Caco-2 (cell line): ENCODE results near the gene ZNF585A. TPM values are rescaled to one million over a fixed set of nuclear protein-coding genes. Genes with fewer than 3 reads are reported as not detected.

Source experiments
- Bru-seq: library from RNA; stranded (reverse); fragments of 400-500 nt; gene quantifications from one replicate; lab custom pipeline; 2021; lab: Mats Ljungman, UMichigan
- BruChase-seq, 2 experiments: library from RNA; stranded (reverse); fragments of 400-500 nt; gene quantifications; one replicate each; lab custom pipeline; 2021; lab: Mats Ljungman, UMichigan
- BruUV-seq: library from RNA; stranded (reverse); fragments of 400-500 nt; replicated peaks from 2 replicates; lab custom pipeline; 2021; lab: Mats Ljungman, UMichigan
- CTCF ChIA-PET: fragments of 300-600 bp; sonication (Branson Sonifier 250); formaldehyde crosslinking; loops from one replicate; lab custom pipeline; 2022; ENCODE audit warnings: antibody characterized with exemption; lab: Charles Lee
- POLR2A ChIA-PET: fragments of 300-600 bp; sonication (Branson Sonifier 250); formaldehyde crosslinking; loops from one replicate; lab custom pipeline; 2022; ENCODE audit warnings: antibody characterized with exemption; lab: Charles Lee
- DNase-seq, 2 experiments: peaks; one replicate each; pipeline versions ENCODE4 v3.0.0 to v3.0.0-alpha.2; 2020 to 2022
- H3K27me3 ChIP-seq: replicated peaks from 2 replicates; pipeline ENCODE4 v1.6.0; 2011; ENCODE audit warnings: low read length; ENCODE audit not compliant: control insufficient read depth, insufficient read depth
- H3K36me3 ChIP-seq: 2 replicates; pipeline ENCODE4 v1.5.1; 2011; ENCODE audit warnings: low read length; ENCODE audit not compliant: control insufficient read depth, insufficient read depth
- H3K4me1 ChIP-seq: fragments of 250-450 bp; sonication (Bioruptor Pico); 2 replicates; pipeline ENCODE4 v1.5.1; 2020; ENCODE audit warnings: mild to moderate bottlenecking
- H3K4me3 ChIP-seq: 2 replicates; pipeline ENCODE4 v1.5.1; 2011; ENCODE audit warnings: low read depth, mild to moderate bottlenecking, control low read depth, low read length
- H3K9me3 ChIP-seq: fragments of 250-450 bp; sonication (Bioruptor Pico); 2 replicates; pipeline ENCODE4 v1.5.1; 2020; ENCODE audit warnings: mild to moderate bottlenecking, moderate library complexity
- H3K27ac Mint-ChIP-seq: one replicate; pipeline ENCODE4 v1.8.0; 2022; ENCODE audit warnings: mixed read lengths; ENCODE audit not compliant: unreplicated experiment
- H3K27me3 Mint-ChIP-seq: one replicate; pipeline ENCODE4 v1.8.0; 2022; ENCODE audit warnings: mixed read lengths; ENCODE audit not compliant: insufficient read depth, unreplicated experiment
- H3K36me3 Mint-ChIP-seq: one replicate; pipeline ENCODE4 v1.8.0; 2022; ENCODE audit warnings: mild to moderate bottlenecking, mixed read lengths; ENCODE audit not compliant: insufficient read depth, unreplicated experiment
- H3K4me1 Mint-ChIP-seq: one replicate; pipeline ENCODE4 v1.8.0; 2022; ENCODE audit warnings: low read depth, mixed read lengths; ENCODE audit not compliant: unreplicated experiment
- H3K4me3 Mint-ChIP-seq: one replicate; pipeline ENCODE4 v1.8.0; 2022; ENCODE audit warnings: mild to moderate bottlenecking, moderate library complexity, mixed read lengths; ENCODE audit not compliant: unreplicated experiment
- H3K9me3 Mint-ChIP-seq: one replicate; pipeline ENCODE4 v1.8.0; 2022; ENCODE audit warnings: mixed read lengths; ENCODE audit not compliant: unreplicated experiment
- CTCF ChIP-seq, 2 experiments: fragments of 200-600 bp in 1 of 2; IDR thresholded peaks; 1 replicate in 1 of 2; 2 replicates in 1 of 2; pipeline versions ENCODE4 v1.5.1 to v1.8.0; 2011 to 2022; ENCODE audit warnings: antibody characterized with exemption in 1 of 2, control low read depth in 1 of 2, inconsistent platforms in 1 of 2, low read depth in 1 of 2, low read length in 1 of 2, mild to moderate bottlenecking in 1 of 2, moderate library complexity in 1 of 2; ENCODE audit not compliant: insufficient read depth in 1 of 2, severe bottlenecking in 1 of 2, unreplicated experiment in 1 of 2
- intact Hi-C: fragments of 100-400 bp; cut with micrococcal nuclease; formaldehyde crosslinking; loops from one replicate; pipeline ENCODE4 v1.10.0; 2022; ENCODE audit not compliant: unreplicated experiment
- long read RNA-seq: library from polyadenylated mRNA; stranded (forward); transcript quantifications from one replicate; pipeline ENCODE4 v2.0.0, GENCODE V29; 2022
- total RNA-seq: library from RNA; stranded (reverse); gene quantifications from 2 replicates; pipeline ENCODE4 v1.2.3, GENCODE V29; 2022

The ZNF585A gene
- total RNA-seq (4.3 and 7.3 TPM in 2 replicates), Bru-seq, nascent RNA (percentile 44 among the genes with signal in this experiment), BruChase-seq, experiment 1, labeled RNA remaining after a 2-hour chase (percentile 54 among the genes with signal in this experiment), BruChase-seq, experiment 2, labeled RNA remaining after a 6-hour chase (percentile 43 among the genes with signal in this experiment)
- long read RNA-seq, transcript ZNF585A-205 (3 exons, 596 nt): major isoform, 7 of 7 reads
- long read RNA-seq, partial matches to known transcripts: 0 of 7 reads
- long read RNA-seq, other reads (novel, unspliced or antisense): 0 of 7 reads

DNA sequence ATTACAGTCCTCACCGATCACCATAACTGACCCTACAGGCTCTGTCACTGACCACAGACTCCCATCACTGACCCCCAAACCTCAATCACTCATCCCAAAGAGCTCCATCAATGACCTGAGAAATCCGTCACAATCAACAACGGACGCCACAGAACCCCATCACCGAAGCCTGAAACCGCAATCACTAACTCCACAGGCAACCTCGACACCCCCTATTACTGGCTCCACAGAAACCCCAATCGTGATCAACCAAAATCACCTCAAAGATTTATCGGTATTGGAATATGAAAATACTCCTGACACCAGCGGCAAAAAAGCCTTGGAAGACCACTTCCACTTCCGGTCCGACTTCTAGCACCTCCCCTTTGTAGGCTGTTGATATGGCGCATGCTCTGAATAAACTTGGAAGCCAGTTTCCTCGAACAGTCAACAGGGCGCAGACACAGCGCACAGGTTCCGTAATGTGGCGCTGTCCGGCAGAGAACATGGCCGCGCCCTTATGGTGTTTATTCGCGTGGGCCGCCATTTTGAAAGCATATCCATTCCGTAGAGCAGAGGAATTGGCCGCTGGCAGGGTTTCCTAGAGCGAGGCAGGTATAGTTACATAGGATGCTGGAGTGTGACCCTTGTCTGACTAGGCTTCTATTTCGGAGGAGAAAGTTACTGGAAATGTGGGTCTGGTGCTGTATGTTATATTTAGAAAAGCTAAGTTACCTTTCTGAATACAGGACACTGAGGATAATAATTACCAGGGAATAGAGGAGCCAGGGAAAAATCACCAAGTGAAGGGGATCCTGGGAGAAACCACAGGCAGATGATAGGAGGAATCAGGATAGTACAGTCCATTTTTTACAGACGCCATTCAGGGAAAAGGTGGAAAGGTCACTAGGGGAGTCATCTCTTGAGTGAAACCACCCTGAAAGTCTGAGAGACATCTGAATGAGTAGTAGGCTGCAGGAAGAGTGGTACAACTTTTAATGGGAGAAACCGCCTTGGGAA, at the start of gene ZNF585A:
Gene ZNF585A (minus strand): TSS at position 328 of the 999 bp plus-strand sequence. CDS start 2,785 bp downstream, outside the sequence.
- ChIA-PET POLR2A (no interaction called here), CTCF (no interaction called here)
- Histone ChIP-seq H3K27me3 (no peaks in the 10 kb centered on the region), H3K9me3 (peaks cover 25% of the 10 kb centered on the region), H3K36me3 (no peaks in the 10 kb centered on the region), H3K4me1 (no peaks in the 10 kb centered on the region), H3K4me3 (peak within 1 kb of the TSS; percentile 55)
- no TSS peak for BruUV-seq
- Mint-ChIP-seq H3K36me3 (peaks cover 9% of the 10 kb centered on the region), H3K27me3 (no peaks in the 10 kb centered on the region), H3K4me3 (no peak within 1 kb of the TSS), H3K27ac (no peak within 1 kb of the TSS), H3K4me1 (no peaks in the 10 kb centered on the region), H3K9me3 (peaks cover 33% of the 10 kb centered on the region)
- intact Hi-C loops: loop anchor here (1.0 kb wide), 4 partner anchors 38 to 199 kb away; partner anchors contain the start of genes ZNF420, ZNF527 and ZNF585B
- DNase-seq: peak; percentile 86 to 93
- TF ChIP-seq CTCF (IDR thresholded peaks at IDR 0.05; ENCODE audit: insufficient read depth in 1 of 2, low read depth in 1 of 2, low read length in 1 of 2, severe bottlenecking in 1 of 2, unreplicated experiment in 1 of 2): peak in 1 of 2 experiments; percentile 39

GRCh38 chr19:37221136-37221535, 48.6 kb upstream of the ZNF585A start:
- CTCF ChIA-PET: no interaction called here
- no TSS peak for BruUV-seq
- Mint-ChIP-seq H3K4me3 (no peak overlapping the region), H3K36me3 (peaks cover 31% of the 10 kb centered on the region), H3K27ac (no peak overlapping the region), H3K27me3 (no peaks in the 10 kb centered on the region), H3K4me1 (peaks cover 11% of the 10 kb centered on the region), H3K9me3 (peaks cover 21% of the 10 kb centered on the region)
- TF ChIP-seq CTCF (IDR thresholded peaks at IDR 0.05; ENCODE audit: insufficient read depth in 1 of 2, low read depth in 1 of 2, low read length in 1 of 2, severe bottlenecking in 1 of 2, unreplicated experiment in 1 of 2): no peak
- no peak overlapping the region for H3K4me3 ChIP-seq
- no peaks in the 10 kb centered on the region for H3K36me3 ChIP-seq
- POLR2A ChIA-PET: no interaction called here
- peaks cover 13% of the 10 kb centered on the region for H3K9me3 ChIP-seq
- intact Hi-C loops: no loop called here
- no peak for DNase-seq
- no peaks in the 10 kb centered on the region for H3K4me1 ChIP-seq
- no peaks in the 10 kb centered on the region for H3K27me3 ChIP-seq

- Histone ChIP-seq H3K36me3 (no peaks in the 10 kb centered on the region), H3K4me1 (no peaks in the 10 kb centered on the region), H3K9me3 (peaks cover 17% of the 10 kb centered on the region), H3K27me3 (no peaks in the 10 kb centered on the region), H3K4me3 (no peak overlapping the region)
- Mint-ChIP-seq H3K4me3 (no peak overlapping the region), H3K4me1 (peaks cover 11% of the 10 kb centered on the region), H3K27ac (no peak overlapping the region), H3K27me3 (no peaks in the 10 kb centered on the region), H3K9me3 (peaks cover 13% of the 10 kb centered on the region), H3K36me3 (peaks cover 23% of the 10 kb centered on the region)
- POLR2A ChIA-PET: no interaction called here
- no TSS peak for BruUV-seq
- CTCF ChIA-PET: no interaction called here
- intact Hi-C loops: no loop called here
- DNase-seq: no peak
- TF ChIP-seq CTCF (IDR thresholded peaks at IDR 0.05; ENCODE audit: insufficient read depth in 1 of 2, low read depth in 1 of 2, low read length in 1 of 2, severe bottlenecking in 1 of 2, unreplicated experiment in 1 of 2): no peak
Measured at GRCh38 chr19:37220383-37220782, 47.9 kb upstream of the ZNF585A start.
